ENCODE measurements around the gene CDK5RAP2.

CDK5RAP2 gene

GRCh38 chr9:120375316-120375715 lies 204.7 kb downstream of the CDK5RAP2 start:
- no peak for DNase-seq

- no peak for DNase-seq
These were observed 205.2 kb downstream of the CDK5RAP2 start for GRCh38 chr9:120374817-120375216.

- DNase-seq: no peak
These were observed 205.7 kb downstream of the CDK5RAP2 start for GRCh38 chr9:120374239-120374638.

GRCh38 chr9:120372040-120372439 lies 207.9 kb downstream of the CDK5RAP2 start:
- DNase-seq: no peak

GRCh38 chr9:120369608-120370220 lies 210.3 kb downstream of the CDK5RAP2 start:
- no peak for DNase-seq

GRCh38 chr9:120368799-120369198 lies 211.2 kb downstream of the CDK5RAP2 start:
- no peak for DNase-seq

GRCh38 chr9:120366644-120367019 lies 213.3 kb downstream of the CDK5RAP2 start:
- DNase-seq: no peak

GRCh38 chr9:120365386-120365785 lies 214.6 kb downstream of the CDK5RAP2 start:
- DNase-seq: no peak

- no peak for DNase-seq
These were observed 216.3 kb downstream of the CDK5RAP2 start for GRCh38 chr9:120363697-120364096.

GRCh38 chr9:120362446-120362845 lies 217.5 kb downstream of the CDK5RAP2 start:
- DNase-seq: no peak

GRCh38 chr9:120361551-120361950 lies 218.4 kb downstream of the CDK5RAP2 start:
- no peak for DNase-seq

GRCh38 chr9:120360510-120360909 lies 219.5 kb downstream of the CDK5RAP2 start:
- no peak for DNase-seq

GRCh38 chr9:120360046-120360445 lies 219.9 kb downstream of the CDK5RAP2 start:
- DNase-seq: no peak

- DNase-seq: no peak
These were observed 221.1 kb downstream of the CDK5RAP2 start for GRCh38 chr9:120358877-120359276.

- DNase-seq: no peak
These were observed 226.5 kb downstream of the CDK5RAP2 start for GRCh38 chr9:120353506-120353905.

GRCh38 chr9:120351106-120351505 lies 228.9 kb downstream of the CDK5RAP2 start:
- DNase-seq: no peak

GRCh38 chr9:120350596-120350995 lies 229.4 kb downstream of the CDK5RAP2 start:
- DNase-seq: no peak

- DNase-seq: peak; percentile 23
These were observed 231.0 kb downstream of the CDK5RAP2 start for GRCh38 chr9:120348951-120349429.

- no peak for DNase-seq
These were observed 234.6 kb downstream of the CDK5RAP2 start for GRCh38 chr9:120345379-120345778.

- DNase-seq: no peak
These were observed 235.7 kb downstream of the CDK5RAP2 start for GRCh38 chr9:120344230-120344629.

GRCh38 chr9:120343416-120343815 lies 236.6 kb downstream of the CDK5RAP2 start:
- no peak for DNase-seq
